Stimulated activated naive CD8-positive, alpha-beta T cell treated with anti-CD3 and anti-CD28 coated beads, Interleukin-15, Interleukin-2, amounts not matched to agents 100 U/mL and 50 U/mL, for 24 hours (primary cell): Measurements from ENCODE around the gene ABHD16B.

Source experiments
- ATAC-seq: fragments of 150-1000 bp; cut with Tn5 transposase; one replicate; pipeline ENCODE4 v1.10.0; 2021
- DNase-seq: peaks from one replicate; pipeline ENCODE4 v3.0.0; 2021

Gene ABHD16B

DNA sequence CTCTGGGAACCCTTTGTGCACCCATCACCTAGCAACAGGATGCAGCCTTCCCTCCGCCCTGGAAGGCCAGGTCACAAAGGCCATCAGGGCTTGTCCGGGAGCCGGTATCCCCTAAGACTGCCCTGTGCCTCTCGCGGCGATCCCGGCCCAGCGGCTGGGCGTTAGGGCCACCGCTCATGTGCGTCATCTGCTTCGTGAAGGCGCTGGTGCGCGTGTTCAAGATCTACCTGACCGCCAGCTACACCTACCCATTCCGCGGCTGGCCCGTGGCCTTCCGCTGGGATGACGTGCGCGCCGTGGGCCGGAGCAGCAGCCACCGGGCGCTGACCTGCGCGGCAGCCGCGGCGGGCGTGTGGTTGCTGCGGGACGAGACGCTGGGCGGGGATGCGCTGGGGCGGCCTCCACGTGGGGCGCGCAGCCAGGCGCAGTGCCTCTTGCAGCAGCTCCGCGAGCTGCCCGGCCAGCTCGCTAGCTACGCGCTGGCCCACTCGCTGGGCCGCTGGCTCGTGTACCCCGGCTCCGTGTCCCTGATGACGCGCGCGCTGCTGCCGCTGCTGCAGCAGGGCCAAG, at the start of gene ABHD16B:
Gene ABHD16B (plus strand): TSS at position 134 of the 570 bp plus-strand sequence. CDS start 43 bp downstream, at position 177.
- ATAC-seq (no peak), DNase-seq (no peak)

DNA sequence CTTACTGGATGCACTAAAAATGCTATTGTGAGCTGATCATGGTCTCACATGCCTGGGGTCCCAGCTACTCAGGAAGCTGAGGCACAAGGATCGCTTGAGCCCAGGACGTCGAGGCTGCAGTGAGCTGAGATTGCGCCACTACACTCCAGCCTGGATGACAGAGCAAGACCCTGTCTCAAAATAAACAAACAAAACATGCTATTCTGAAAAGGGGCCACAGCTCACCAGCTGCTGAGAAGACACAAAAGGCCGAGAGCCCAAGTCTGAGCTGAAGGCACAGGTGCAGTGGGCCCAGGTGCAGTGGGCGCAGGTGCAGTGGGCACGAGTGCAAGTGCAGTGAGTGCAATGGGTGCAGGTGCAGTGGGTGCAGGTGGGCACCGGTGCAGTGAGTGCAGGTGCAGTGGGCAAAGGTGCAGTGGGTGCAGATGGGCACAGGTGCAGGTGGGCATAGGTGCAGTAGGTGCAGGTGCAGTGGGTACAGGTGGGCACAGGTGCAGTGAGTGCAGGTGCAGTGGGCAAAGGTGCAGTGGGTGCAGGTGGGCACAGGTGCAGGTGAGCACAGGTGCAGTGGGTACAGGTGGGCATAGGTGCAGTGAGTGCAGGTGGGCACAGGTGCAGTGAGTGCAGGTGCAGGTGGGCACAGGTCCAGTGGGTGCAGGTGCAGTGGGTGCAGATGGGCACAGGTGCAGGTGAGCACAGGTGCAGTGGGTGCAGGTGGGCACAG, 46.2 kb upstream of the ABHD16B start:
- no peak for DNase-seq
- no peak for ATAC-seq

DNA sequence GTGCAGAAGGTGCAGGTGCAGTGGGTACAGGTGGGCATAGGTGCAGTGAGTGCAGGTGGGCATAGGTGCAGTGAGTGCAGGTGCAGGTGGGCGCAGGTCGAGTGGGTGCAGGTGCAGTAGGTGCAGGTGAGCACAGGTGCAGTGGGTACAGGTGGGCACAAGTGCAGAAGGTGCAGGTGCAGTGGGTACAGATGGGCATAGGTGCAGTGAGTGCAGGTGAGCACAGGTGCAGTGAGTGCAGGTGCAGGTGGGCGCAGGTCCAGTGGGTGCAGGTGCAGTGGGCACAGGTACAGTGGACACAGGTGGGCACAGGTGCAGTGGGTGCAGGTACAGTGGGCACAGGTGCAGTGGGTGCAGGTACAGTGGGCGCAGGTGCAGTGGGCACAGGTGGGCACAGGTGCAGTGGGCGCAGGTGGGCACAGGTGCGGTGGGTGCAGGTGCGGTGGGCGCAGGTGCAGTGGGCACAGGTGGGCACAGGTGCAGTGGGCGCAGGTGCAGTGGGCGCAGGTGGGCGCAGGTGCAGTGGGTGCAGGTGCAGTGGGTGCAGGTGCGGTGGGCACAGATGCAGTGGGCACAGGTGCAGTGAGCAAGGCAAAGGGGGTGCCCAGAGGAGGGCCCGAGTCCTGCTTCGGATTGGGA, 45.6 kb upstream of the ABHD16B start:
- no peak for ATAC-seq
- DNase-seq = no peak

DNA sequence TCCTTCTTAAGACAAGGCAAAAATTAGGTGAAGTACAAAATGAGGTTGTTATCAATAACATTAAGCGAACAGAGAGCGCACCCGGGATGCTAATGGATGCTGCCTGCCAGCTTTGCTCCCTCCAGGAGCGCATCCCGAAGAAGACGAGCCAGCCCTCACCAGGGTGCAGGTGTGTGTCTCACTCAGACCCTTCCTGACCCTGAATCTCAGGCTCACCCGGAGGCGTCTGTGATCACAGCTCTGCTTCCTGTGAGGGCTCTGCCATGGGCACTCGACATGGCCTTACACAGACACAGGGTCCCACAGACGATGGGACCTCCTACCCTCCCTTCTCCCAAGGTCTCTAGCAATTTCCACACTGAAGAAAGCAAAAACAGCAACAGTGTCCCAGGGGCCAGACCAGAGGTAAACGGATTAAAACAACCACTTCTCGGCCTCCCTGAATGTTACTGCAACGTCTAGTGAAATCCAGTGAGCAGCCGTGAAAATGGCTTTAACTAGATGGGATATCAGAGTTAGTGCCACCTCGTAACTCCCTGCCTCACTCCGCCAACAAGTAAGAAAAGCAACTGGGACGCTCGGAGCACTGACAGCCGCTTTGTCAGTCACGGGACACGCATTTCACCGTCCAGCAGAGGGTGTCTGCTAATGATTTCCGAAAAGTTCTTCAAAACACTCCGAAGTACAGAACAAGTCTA, 41.9 kb upstream of the ABHD16B start:
- ATAC-seq (no peak), DNase-seq (no peak)

DNA sequence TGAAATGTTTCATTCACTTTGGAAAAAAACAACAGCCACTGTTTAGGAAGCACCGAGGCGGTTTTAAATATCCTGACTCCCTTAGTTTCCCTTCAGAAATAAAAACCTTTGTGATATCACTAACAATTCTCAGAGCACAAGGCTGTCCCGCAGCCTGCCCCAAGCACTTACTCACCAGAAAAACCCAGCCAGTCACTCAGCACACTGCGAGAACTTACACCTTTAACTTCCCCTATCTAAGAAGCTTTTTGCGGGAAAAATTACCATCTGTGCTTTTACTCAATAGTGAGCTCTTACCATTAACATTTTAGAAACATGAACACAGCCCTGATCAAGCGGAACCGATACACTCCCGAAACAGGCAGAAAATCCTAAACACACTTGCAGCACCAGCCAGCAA, 39.5 kb upstream of the ABHD16B start:
- ATAC-seq = no peak
- no peak for DNase-seq

DNA sequence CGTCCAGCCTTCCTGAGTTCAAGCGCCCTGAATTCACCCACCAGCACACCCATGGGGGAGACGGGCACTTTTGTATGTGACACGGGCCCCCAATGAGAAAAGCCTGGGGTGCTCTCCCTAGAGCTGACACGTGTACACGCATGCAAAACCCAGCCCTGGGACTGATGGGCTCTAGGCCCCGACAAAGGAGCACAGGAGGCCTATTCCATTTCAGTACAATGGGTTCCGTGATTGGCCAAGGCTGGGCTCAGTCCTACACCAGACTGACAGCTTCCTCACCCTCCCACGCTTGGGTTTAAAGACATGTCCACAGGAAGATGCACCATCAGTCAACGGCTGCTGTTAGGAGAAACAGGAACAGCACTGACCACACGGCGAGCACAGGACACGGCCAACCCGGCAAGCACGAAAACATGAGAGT, 39.0 kb upstream of the ABHD16B start:
- DNase-seq = no peak
- no peak for ATAC-seq

DNA sequence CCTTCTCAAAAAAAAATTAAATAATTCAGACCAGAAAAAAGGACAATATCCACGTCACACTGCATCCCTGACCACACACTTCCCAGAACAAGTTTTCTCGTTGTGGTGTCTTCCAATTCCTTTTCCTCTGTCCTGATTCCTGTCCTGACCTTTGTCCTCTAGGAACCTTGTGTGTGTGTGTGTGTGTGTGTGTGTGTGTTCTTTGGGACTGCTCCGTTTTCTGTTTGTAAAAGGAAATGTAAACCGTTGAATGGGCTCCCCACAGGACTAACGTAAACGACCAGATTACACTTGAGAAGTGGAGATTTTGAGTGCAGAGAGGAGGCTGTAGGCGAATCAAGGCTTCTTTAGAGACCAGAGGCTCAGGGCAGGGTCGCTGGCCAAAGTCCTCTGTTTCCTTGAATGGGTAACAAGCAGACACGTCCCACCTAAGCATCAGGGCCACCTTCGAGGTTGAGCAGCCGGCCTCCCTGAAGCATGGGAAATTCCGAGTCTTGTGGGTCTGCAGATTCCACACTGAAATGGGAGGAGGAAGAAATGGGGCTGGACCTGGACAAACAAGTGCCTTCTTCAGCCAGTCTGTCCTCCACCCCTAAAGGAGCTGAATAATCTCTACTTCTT, 37.5 kb upstream of the ABHD16B start:
- DNase-seq = no peak
- ATAC-seq = no peak

DNA sequence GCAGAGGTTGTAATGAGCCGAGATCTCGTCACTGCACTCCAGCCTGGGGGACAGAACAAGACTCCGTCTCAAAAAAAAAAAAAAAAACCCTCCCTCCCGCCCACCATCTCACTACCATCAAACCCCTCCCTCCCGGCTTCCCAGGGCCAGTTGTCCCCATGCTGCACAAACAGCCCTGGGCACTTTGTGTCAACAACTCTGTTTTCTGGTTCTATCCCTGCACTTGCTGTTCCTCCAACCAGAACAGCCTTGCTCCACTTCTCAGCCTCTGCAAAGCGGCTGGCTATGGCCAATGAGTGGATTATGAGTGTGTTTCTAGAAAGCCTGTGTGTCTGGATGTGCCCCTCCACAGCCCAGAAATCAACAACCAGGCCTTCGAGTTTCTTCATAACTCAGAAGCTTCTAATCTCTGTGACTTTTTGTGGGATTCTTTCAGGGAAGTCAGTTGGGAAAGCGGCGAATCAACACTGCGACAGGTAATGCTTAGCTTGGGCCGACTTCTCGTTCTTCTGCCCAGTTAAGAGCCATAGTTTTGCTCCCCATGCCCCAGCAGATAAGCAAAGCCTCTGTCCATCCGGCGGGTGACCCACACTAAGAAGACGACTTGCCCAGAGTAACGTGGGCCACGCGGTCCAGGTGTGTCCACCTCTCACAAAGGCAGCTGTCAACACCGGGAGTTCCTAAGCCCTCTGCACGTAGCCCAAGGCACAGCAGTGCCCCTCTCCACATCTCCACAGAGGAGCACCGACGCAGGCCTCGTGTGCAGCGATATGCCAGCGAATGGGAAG, 35.8 kb upstream of the ABHD16B start:
- ATAC-seq = no peak
- no peak for DNase-seq

DNA sequence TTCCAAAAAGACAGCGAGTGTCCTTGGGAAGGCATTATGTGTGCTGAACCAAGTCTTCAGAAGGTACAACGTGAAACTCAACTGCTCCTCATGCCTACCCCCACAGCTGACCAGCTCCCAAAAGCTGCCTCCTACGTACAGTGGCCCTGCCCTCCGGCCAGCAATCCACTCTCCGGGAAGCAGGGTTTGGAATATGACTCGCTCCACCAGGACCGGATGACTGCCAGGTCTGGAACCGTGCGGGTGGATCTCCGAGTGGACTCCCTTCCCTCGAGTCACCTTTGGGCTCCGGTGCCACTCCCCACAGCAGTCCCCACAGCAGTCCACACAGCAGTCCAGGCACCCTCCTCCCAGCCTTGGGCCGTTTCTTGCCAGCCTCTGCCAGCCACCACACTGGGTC, 34.5 kb upstream of the ABHD16B start:
- ATAC-seq = no peak
- no peak for DNase-seq

DNA sequence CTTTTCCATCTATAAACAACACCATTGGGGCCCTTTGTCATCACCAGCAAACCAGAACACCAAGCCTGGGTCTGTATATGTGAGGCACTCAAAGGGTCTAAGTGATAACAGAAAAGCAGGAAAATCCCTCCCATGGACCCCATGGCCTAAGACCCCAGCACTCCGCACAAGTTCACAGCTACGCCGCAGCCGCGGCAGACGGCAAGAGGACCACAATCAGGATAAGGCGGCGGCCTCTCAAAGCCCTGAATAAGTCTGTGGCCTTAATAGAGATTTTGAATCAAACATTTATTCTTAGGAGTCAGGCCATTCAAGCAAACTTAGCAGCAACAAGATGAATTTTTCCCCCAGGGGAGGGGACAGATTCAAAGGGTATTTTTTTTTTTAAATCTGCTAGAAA, 33.2 kb upstream of the ABHD16B start:
- DNase-seq = no peak
- ATAC-seq = no peak

DNA sequence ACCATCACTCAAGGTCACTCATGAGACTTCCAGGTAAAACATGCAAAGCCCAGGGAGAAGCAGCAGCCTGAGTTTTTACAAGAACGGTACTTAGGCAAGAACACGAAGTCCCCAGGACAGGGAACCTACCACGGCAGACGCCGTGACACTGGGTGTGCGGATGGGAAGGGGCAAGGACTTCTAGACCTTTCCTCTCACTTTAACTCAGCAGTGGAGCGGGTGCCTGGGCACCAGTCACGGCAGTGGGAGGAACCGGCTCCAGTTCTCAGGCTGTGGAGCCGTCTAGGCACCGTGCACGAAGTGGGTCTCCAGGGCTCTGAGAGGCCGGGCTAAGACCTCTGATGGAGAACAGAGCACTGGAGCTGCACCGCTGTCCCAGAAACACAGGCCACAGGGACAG, 32.8 kb upstream of the ABHD16B start:
- DNase-seq = no peak
- no peak for ATAC-seq

DNA sequence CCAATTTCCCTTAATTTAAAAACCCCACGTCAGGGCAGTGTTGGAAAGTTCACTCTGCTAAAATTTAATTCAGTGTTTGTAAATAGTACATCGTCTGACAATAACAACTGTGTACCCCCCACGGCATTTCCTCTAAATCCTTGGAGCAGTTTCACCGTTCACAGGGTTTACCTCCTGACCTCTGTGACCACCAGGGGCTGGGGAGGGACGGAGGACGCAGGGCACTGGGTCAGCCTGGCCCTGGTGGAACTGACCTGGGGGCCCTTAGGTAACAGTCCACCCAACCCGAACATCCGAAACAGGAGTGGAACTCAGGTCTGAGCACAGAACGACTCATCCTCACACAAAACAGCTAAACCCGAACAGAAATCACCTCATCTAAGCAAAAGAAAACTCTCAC, 32.3 kb upstream of the ABHD16B start:
- ATAC-seq (no peak), DNase-seq (no peak)

DNA sequence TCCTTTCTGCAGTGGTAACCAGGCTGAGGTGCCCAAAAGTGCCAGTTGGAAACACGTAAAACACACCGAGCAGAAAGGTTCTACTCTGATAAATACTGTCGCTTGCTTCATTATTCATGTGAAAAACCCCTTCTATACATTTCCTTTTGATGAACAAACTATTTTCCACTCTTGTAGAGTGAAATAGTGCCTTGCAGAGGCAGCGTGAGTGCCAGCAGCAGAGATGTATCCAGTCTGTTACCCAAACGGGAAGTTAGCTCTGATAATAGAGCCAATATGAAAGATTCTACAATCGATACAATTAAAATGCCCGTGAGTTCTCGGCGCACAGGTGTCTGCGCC, 31.7 kb upstream of the ABHD16B start:
- ATAC-seq = no peak
- no peak for DNase-seq

DNA sequence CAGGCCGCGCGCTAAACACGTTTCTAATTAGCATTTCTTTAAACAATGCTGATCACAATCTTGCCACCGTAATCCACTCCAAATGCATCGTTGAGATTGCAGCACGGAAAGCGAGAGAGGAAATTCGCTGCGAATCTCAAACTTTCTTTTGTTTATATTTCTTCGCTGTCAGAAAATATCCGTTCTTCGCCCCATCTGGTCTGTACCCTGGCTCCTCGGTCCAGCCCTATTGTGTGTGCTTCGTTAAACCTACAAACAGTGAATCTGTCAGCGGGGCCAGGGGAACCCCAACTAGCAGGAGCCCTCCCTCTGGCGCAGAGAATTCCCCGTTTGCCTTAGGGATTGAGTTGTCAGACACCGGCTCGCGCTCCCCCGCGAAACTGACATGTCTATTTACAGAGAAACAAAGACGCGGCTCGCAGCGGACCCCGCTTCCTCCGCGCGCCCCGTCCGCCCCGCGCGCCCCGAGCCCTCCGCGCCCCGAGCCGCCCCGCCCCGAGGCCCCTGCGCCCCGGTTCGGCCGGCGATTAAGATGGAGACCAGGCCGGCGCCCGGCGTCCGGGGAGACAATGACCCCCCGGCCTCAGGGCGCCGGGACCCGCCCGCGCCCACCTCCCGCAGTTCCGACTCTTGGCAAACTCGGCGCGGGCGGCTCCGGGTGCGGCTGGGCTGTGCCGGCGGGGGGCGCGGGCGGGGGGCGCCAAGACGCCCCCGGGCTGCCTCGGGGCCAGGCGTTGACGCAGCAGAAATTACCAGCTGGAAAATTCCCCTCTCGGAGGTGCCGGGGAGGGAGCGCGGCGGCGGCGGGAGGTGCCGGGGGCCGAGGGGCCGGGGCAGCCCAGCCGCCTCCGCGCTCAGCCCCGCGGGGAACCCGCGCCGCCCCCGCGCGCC, 31.1 kb upstream of the ABHD16B start:
- DNase-seq (no peak), ATAC-seq (no peak)

DNA sequence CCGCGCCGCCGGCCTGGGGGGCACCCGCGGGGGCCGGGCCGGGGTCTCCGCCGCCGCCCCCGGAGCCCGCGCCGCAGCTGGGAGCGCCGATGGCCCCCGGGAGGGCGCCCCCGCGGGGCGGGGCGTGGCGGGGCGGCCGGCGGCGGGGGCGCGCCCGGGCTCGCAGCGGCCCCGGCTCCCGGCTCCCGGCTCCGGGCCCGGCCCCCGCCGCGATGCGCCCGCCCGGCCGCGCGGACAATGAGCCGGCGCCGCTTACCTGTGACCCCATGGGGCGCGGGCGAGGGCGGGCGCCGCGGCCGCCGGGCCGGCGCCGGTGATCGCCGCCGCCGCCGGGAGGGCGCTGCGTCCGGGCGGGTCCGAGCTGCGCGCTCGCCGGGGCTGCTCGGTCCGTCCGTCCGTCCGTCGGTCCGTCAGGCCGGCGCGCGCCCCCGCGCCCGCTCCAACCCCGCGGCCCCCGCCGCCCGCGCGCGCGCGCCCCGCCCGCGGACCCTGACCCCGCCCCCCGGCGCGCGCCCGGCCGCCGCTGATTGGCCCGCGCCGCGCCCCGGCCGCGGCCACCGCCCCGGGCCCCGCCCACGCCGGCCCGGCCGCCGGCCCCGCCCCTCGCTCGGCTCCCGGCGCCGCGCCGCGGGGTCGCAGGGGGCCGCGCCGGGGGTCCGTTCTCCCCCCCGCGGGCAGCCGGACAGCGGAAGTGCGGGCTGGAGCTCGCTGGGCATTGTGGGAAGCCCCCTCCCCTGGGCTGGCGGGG, 30.3 kb upstream of the ABHD16B start, which contains the start of gene ZBTB46:
Gene ZBTB46 (minus strand): TSS at position 424 of the 748 bp plus-strand sequence. CDS start 40,507 bp downstream, outside the sequence.
- peak; percentile 44 for ATAC-seq
- peak; percentile 63 for DNase-seq

DNA sequence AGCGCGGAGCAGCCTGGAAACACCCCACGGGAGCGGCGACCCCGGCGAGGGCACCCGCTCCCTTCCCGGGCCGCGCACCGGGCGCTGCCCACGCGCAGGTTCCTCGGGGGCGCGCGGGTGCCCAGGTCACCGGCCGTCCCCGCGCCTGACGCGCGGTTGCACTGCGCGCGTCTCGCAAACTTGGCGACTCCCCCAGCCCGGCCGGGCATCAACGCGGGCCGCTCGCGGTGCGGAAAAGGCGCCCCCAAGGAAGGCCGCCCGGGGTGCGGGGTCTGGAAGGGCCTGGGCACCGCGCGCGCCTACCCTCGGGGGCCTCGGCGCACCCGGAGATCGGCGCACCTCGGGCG, 29.7 kb upstream of the ABHD16B start:
- ATAC-seq (no peak), DNase-seq (no peak)

DNA sequence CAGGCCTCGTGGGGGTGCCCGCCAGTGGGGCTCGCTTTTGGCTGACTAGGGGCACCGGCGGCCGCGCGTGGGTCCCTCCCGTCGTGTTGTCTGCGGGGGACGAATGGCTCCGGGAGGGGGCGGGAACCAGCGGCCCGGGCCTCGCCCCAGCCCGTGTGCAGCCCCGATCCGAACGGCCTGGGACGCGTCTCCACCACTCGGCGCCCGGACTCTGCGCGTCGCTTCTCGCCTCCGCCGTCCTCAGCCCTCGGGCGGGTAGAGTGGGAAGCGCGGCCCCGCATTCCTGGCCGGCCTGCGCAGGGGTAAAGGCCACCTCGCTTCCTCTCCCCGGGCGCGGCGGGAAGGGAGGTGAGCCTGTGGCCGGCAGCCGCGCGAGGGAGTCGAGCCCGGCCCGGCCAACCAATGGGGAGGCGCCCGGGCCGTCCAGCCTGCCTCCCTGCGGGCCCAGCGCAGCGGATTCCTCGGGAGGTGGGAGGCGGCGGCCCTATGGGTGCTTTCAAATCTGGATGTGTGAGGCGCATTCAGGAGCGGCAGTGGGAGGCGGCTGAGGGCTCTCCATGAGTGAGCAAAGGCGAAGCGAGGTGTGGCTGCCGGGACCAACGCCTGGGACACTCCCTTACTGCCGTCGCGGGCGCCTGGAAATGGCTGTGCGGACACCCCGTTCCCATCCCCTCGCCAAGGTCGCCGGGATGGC, 29.2 kb upstream of the ABHD16B start:
- ATAC-seq = no peak

DNA sequence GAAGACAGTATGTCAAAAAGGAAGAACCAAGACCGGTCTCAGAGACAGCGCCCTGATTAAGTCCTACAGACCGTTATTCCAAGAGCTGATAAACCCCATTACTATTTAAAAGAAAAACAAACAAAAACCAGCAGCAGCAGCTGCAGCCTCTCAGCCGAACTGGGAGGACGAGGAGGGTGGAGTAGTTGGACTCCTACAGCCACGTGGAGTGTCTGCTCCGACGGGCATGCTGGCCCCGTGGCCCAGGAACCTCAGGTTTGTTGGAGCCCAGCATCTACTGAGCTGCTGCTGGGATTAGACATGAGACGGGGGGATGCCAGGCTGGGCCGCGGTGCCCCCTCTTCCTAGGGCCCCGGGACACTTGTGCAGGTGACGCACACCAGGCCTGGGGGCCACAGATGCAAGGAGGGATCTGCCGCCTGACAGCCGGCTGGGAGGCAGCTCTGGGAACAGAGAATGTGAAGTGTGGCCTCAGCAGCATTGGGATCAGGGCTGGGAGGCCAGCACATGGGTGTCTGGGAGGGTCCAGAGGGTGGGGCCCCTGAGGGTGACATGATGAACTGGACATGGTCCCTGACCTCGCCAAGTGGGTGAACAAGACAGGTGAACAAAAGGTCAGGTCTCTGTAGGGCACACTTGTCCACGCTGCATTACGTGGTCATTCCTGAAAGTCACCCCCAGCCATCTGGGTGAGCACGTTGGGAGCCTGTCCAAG, 27.4 kb upstream of the ABHD16B start:
- ATAC-seq (no peak), DNase-seq (no peak)

More for the DNA sequence above, 29.2 kb upstream of the ABHD16B start:
- no peak for DNase-seq

DNA sequence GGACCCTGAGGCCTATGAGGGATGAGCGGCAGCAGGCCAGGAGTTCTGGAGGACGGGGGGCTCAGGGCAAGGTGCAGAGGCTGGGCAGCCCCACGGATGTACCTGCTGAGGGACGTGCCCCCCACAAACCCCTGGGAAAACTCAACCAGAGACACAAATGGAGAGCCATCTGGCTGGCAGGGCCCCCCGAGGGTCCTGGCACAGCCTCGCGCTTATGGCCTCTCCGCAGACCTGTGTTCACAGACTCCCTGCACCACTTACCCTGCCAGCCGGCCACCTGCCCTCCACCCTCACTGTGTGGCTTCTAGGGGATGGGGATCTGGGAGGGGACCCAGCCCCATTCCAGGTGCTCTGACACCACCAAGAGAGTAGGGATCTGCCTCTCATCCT, 26.8 kb upstream of the ABHD16B start:
- no peak for DNase-seq
- ATAC-seq = no peak
